Ovary (tissue), 9 donors: ENCODE results near the gene FBXL2. TPM values are rescaled to one million over a fixed set of nuclear protein-coding genes. Genes with fewer than 3 reads are reported as not detected.

Source experiments
- DNase-seq, 5 donors: peaks; one replicate each; pipeline ENCODE4 v3.0.0-alpha.2; 2019 to 2020
- H3K27ac ChIP-seq, 2 donors: fragments of 200-600 bp; one replicate each; pipeline versions ENCODE4 v1.5.1 to v1.8.0; 2019 to 2022
- H3K27me3 ChIP-seq: fragments of 200-600 bp; one replicate; pipeline ENCODE4 v1.8.0; 2022
- H3K36me3 ChIP-seq: fragments of 200-600 bp; sonication (generic); one replicate; pipeline ENCODE4 v1.5.1; 2019
- H3K4me1 ChIP-seq: one replicate; pipeline ENCODE4 v1.8.1; 2013; ENCODE audit warnings: mild to moderate bottlenecking, moderate library complexity; ENCODE audit not compliant: insufficient read depth
- H3K4me3 ChIP-seq: fragments of 200-600 bp; sonication (generic); one replicate; pipeline ENCODE4 v1.5.1; 2017
- H3K9me3 ChIP-seq, 2 donors: fragments of 200-600 bp in 1 of 2; sonication (generic) in 1 of 2; one replicate each; pipeline versions ENCODE4 v1.5.1 to v1.8.1; 2013 to 2019; ENCODE audit warnings: mild to moderate bottlenecking in 1 of 2, moderate library complexity in 1 of 2
- CTCF ChIP-seq, 3 donors: fragments of 450-650 bp in 2 of 3; fragments of 200-600 bp in 1 of 3; IDR thresholded peaks; one replicate each; pipeline versions ENCODE4 v1.5.1 to v1.8.0; 2016 to 2022; ENCODE audit warnings: antibody characterized with exemption in 3 of 3, mild to moderate bottlenecking in 1 of 3
- EP300 ChIP-seq: sonication (generic); formaldehyde crosslinking; IDR thresholded peaks from one replicate; pipeline ENCODE4 v1.6.1; 2017; ENCODE audit warnings: antibody characterized with exemption
- POLR2A ChIP-seq: fragments of 450-650 bp; IDR thresholded peaks from one replicate; pipeline ENCODE4 v1.6.1; 2017; ENCODE audit warnings: antibody characterized with exemption, mild to moderate bottlenecking, moderate library complexity
- WGBS, 3 donors: extraction: QIAGEN DNeasy Blood & Tissue Kit in 1 of 3; methylation state at CpG; one replicate each; pipeline versions ENCODE4 v1.1.5 to v1.1.7; 2013 to 2017; 5-methylcytosine and 5-hydroxymethylcytosine counted together
- intact Hi-C, 4 donors: fragments of 100-400 bp; cut with DNase I; formaldehyde crosslinking; loops; one replicate each; pipeline versions ENCODE4 v1.11.0 to v1.15.1; 2022 to 2023
- polyA plus RNA-seq, 2 donors: library from polyadenylated mRNA; stranded (reverse); fragments of 200-250 nt in 1 of 2; fragments of 350-450 nt in 1 of 2; fragmentation: Illumina TruSeq in 1 of 2; extraction: RNeasy Lipid Tissue Mini Kit (QIAGEN cat#74804) in 1 of 2; gene quantifications; one replicate each; pipeline ENCODE4 v1.2.3, GENCODE V29; 2013 to 2014
- total RNA-seq, 7 donors: library from RNA; depleted of rRNA in 2 of 7; stranded (reverse); fragments of >200 nt in 2 of 7; fragmentation: NEBNext Ultra II Directional in 3 of 7; extraction: Animal tissue kit (Norgen Biotek cat#: 25700) in 3 of 7; gene quantifications; one replicate each; pipeline versions ENCODE4 v1.1.0 to v1.2.4, GENCODE V29; 2016 to 2023
- donor health status: DM: no; HTN: no; CAD: no; lungs with moderate emphysema.
- donor health status: DM: no; HTN: no; CAD: no.
- donor health status: Bipolar disorder and iron deficiency.
- donor health status: DM: yes; HTN: yes; CAD: no.
- donor health status: DM: no; HTN: no; CAD: no.
- donor health status: DM: yes; HTN: yes; CAD: no.

Gene FBXL2
- total and polyA plus RNA-seq, 9 donors = 4.6 to 19.3 (median 9.5) TPM

DNA sequence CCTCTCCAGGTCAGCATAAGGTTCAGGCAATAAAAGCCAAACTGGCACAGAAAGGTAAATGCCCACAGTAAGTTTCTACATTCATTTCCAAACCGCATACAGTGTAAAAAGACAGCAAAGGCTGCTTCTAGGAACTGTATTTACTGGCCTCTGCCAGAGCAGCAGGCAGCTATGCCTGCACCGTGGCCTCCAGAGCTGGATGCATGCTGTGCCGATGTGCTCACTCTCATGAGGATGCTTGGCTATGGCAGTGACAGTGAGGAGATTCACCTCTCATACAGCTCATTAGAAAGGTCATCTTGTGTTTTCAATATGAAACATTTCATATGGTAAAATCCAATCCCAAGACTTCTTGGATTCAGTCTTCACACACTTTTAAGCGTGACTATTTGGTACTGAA is 112.7 kb downstream of the FBXL2 start:
- Histone ChIP-seq H3K4me1 (no peaks in the 10 kb centered on the region), H3K9me3 (no peaks in the 10 kb centered on the region), H3K27me3 (no peaks in the 10 kb centered on the region), H3K4me3 (no peak overlapping the region), H3K36me3 (no peaks in the 10 kb centered on the region), H3K27ac (no peak overlapping the region)
- 90 to 95% (median 93%) methylated on average over 4 of the region's 4 CpGs for WGBS, 3 donors
- TF ChIP-seq CTCF (IDR thresholded peaks at IDR 0.05) (no peak), EP300 (no peak), POLR2A (no peak)
- DNase-seq = no peak
- intact Hi-C loops = no loop called here

- H3K4me3 ChIP-seq = no peak overlapping the region
- no peak for TF ChIP-seq CTCF (IDR thresholded peaks at IDR 0.05)
- no peak for TF ChIP-seq EP300
- TF ChIP-seq POLR2A = no peak
- DNase-seq = no peak
- intact Hi-C loops = no loop called here
- no peak overlapping the region for H3K27ac ChIP-seq
- H3K9me3 ChIP-seq = no peaks in the 10 kb centered on the region
- no peaks in the 10 kb centered on the region for H3K4me1 ChIP-seq
- no peaks in the 10 kb centered on the region for H3K27me3 ChIP-seq
- H3K36me3 ChIP-seq = no peaks in the 10 kb centered on the region
- 85 to 90% (median 85%) methylated on average over 8 of the region's 8 CpGs for WGBS, 3 donors
These were observed 114.2 kb downstream of the FBXL2 start for GRCh38 chr3:33391255-33391995.

GRCh38 chr3:33392144-33392543 is 114.9 kb downstream of the FBXL2 start:
- no peaks in the 10 kb centered on the region for H3K27me3 ChIP-seq
- intact Hi-C loops = no loop called here
- H3K36me3 ChIP-seq = no peaks in the 10 kb centered on the region
- H3K9me3 ChIP-seq = no peaks in the 10 kb centered on the region
- WGBS, 3 donors = 86 to 95% (median 91%) methylated on average over 4 of the region's 4 CpGs
- no peak for TF ChIP-seq POLR2A
- TF ChIP-seq CTCF (IDR thresholded peaks at IDR 0.05) = no peak
- TF ChIP-seq EP300 = no peak
- H3K4me1 ChIP-seq = no peaks in the 10 kb centered on the region
- no peak for DNase-seq
- H3K4me3 ChIP-seq = no peak overlapping the region
- H3K27ac ChIP-seq = no peak overlapping the region

DNA sequence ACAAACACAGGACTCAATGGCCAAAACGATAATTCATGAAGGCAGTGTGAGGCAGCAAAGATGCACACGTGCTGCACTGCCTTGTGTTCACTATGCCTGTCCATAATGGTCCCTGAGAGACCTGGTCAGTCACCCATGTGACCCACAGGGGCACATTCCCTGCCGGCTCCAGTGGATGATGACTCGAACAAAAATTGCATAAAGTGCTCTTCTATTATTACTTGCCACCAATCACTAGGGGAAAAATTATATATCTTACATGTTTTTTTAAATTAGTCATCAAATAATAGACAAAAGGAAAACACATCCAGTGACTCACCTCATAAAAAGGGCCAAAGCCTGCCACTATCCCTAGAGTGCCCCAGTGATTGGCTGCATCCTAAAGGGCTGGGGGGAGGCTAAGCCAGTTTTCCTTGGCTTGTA is 115.5 kb downstream of the FBXL2 start:
- Histone ChIP-seq H3K27ac (no peak overlapping the region), H3K9me3 (no peaks in the 10 kb centered on the region), H3K36me3 (no peaks in the 10 kb centered on the region), H3K27me3 (no peaks in the 10 kb centered on the region), H3K4me3 (no peak overlapping the region), H3K4me1 (no peaks in the 10 kb centered on the region)
- DNase-seq = no peak
- 35 to 45% (median 45%) methylated on average over 4 of the region's 4 CpGs for WGBS, 3 donors
- TF ChIP-seq POLR2A (no peak), EP300 (no peak), CTCF (IDR thresholded peaks at IDR 0.05) (no peak)
- intact Hi-C loops = no loop called here
